Breast epithelium (tissue), 3 donors: ENCODE measurements around the gene MAGEF1.

ENCODE experiments used
- POLR2A ChIP-seq: fragments of 450-650 bp; IDR thresholded peaks from one replicate; pipeline ENCODE4 v1.6.1; 2016; ENCODE audit warnings: antibody characterized with exemption, mild to moderate bottlenecking, moderate library complexity
- POLR2AphosphoS5 ChIP-seq, 3 donors: sonication (generic); formaldehyde crosslinking; IDR thresholded peaks; one replicate each; pipeline ENCODE4 v1.6.1; 2017; ENCODE audit warnings: antibody characterized with exemption in 3 of 3
- TF ChIP-seq, protein P1 (sequence below), 3 donors: fragments of 450-650 bp; IDR thresholded peaks; one replicate each; pipeline ENCODE4 v1.5.1; 2016 to 2017; ENCODE audit warnings: antibody characterized with exemption in 3 of 3, mild to moderate bottlenecking in 3 of 3, moderate library complexity in 3 of 3

DNA sequence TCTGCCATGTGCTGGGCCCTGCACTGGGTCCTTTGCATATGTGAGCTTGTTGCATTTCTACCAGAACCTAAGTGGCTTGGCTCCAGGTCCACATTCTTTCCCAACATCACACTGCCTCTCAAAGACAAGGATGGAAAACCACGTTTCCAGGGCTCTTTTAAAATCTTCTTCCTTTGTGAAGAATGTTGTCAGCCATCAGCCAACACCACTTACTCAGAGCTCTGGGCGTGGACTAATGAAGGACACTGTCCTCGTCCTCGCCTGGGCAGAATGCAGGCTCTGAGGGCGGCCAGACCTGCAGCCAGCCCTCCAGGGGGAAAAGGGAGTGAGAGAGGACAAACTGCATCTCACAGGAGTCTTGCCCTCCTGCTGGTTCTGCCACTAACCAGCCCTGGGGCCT lies 49.7 kb downstream of the MAGEF1 start:
- no peak for TF ChIP-seq POLR2AphosphoS5 (IDR thresholded peaks at IDR 0.05)
- TF ChIP-seq, protein P1, sequence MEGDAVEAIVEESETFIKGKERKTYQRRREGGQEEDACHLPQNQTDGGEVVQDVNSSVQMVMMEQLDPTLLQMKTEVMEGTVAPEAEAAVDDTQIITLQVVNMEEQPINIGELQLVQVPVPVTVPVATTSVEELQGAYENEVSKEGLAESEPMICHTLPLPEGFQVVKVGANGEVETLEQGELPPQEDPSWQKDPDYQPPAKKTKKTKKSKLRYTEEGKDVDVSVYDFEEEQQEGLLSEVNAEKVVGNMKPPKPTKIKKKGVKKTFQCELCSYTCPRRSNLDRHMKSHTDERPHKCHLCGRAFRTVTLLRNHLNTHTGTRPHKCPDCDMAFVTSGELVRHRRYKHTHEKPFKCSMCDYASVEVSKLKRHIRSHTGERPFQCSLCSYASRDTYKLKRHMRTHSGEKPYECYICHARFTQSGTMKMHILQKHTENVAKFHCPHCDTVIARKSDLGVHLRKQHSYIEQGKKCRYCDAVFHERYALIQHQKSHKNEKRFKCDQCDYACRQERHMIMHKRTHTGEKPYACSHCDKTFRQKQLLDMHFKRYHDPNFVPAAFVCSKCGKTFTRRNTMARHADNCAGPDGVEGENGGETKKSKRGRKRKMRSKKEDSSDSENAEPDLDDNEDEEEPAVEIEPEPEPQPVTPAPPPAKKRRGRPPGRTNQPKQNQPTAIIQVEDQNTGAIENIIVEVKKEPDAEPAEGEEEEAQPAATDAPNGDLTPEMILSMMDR (IDR thresholded peaks at IDR 0.05) = no peak
- no peak for TF ChIP-seq POLR2A
